Measurements from ENCODE around the gene TBL1X. TPM values are rescaled to one million over a fixed set of nuclear protein-coding genes. Genes with fewer than 3 reads are reported as not detected.

Gene TBL1X
- total RNA-seq, 1 experiment from 2014 or later, result 15.0 TPM

- no peak for DNase-seq (ENCODE audit: unreplicated experiment)
- ChIA-PET POLR2A (no interaction called here), CTCF (interaction anchor here (0.7 kb wide), 1 partner anchor 41 kb away, joined by 3 read pairs; no protein-coding TSS in a partner anchor)
- H3K4me3 Mint-ChIP-seq (ENCODE audit: unreplicated experiment), result no peak overlapping the region
- no peaks in the 10 kb centered on the region for H3K36me3 Mint-ChIP-seq (ENCODE audit: insufficient read depth, unreplicated experiment)
- no peaks in the 10 kb centered on the region for H3K4me1 Mint-ChIP-seq (ENCODE audit: insufficient read depth, unreplicated experiment)
- peaks cover 18% of the 10 kb centered on the region for H3K27me3 Mint-ChIP-seq (ENCODE audit: insufficient read depth, unreplicated experiment)
- H3K27ac Mint-ChIP-seq (ENCODE audit: low read depth, unreplicated experiment), result no peak overlapping the region
- peaks cover 17% of the 10 kb centered on the region for H3K9me3 Mint-ChIP-seq (ENCODE audit: unreplicated experiment)
- BruUV-seq (replicated peaks), result no TSS peak
- no peak for TF ChIP-seq CTCF (IDR thresholded peaks at IDR 0.05; ENCODE audit: unreplicated experiment)
- intact Hi-C loops (cut with micrococcal nuclease), result no loop called here
Measured at GRCh38 chrX:9619133-9619532, 154.3 kb downstream of the TBL1X start.

DNA sequence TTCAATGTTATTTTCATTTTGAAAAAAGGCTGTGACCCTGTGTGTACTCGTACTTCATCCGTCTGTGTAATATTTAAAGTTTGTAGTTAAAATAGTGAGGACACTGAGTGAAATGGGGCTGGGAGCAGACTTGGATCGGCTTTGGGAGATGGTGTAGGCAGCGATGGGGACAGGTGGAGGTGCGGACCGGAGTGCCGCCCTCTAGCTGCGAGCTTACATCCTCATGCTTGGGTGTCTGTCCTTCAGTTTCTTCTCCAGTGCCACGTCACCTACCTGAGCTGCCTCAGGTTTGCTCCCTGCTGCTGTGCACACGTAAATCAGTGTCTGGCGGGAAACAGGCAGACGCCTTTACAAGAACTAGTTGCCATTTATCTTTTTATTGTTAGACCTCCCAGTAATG, 154.7 kb downstream of the TBL1X start:
- BruUV-seq (replicated peaks), result no TSS peak
- DNase-seq (ENCODE audit: unreplicated experiment), result no peak
- intact Hi-C loops (cut with micrococcal nuclease), result no loop called here
- H3K4me3 Mint-ChIP-seq (ENCODE audit: unreplicated experiment), result no peak overlapping the region
- POLR2A ChIA-PET, result no interaction called here
- H3K4me1 Mint-ChIP-seq (ENCODE audit: insufficient read depth, unreplicated experiment), result no peaks in the 10 kb centered on the region
- peaks cover 18% of the 10 kb centered on the region for H3K27me3 Mint-ChIP-seq (ENCODE audit: insufficient read depth, unreplicated experiment)
- peaks cover 17% of the 10 kb centered on the region for H3K9me3 Mint-ChIP-seq (ENCODE audit: unreplicated experiment)
- H3K27ac Mint-ChIP-seq (ENCODE audit: low read depth, unreplicated experiment), result no peak overlapping the region
- H3K36me3 Mint-ChIP-seq (ENCODE audit: insufficient read depth, unreplicated experiment), result no peaks in the 10 kb centered on the region
- no peak for TF ChIP-seq CTCF (IDR thresholded peaks at IDR 0.05; ENCODE audit: unreplicated experiment)
- CTCF ChIA-PET, result interaction anchor here (0.6 to 0.7 kb wide), 2 partner anchors 41 to 1051 kb away, joined by 3 read pairs; no protein-coding TSS in a partner anchor

DNA sequence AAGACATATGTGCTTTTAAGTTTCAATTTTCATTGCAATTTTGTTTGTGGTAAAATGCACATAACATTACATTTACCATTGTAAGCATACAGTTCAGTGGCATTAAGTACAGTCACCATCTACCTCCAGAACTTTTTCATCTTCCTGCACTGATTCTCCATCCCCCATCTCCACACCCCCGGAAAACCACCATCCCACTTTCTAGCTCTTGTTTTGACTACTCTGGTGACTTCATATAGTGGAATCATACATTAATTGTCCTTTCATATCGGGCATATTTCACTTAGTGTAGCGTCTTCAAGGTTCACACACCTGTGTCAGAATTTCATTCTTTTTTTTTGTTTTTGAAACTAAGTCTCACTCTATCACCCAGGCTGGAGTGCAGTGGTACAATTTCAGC, 157.3 kb downstream of the TBL1X start:
- H3K9me3 Mint-ChIP-seq (ENCODE audit: unreplicated experiment), result peaks cover 17% of the 10 kb centered on the region
- no peak for TF ChIP-seq CTCF (IDR thresholded peaks at IDR 0.05; ENCODE audit: unreplicated experiment)
- no peak overlapping the region for H3K4me3 Mint-ChIP-seq (ENCODE audit: unreplicated experiment)
- no TSS peak for BruUV-seq (replicated peaks)
- H3K27me3 Mint-ChIP-seq (ENCODE audit: insufficient read depth, unreplicated experiment), result peaks cover 18% of the 10 kb centered on the region
- ChIA-PET CTCF (no interaction called here), POLR2A (no interaction called here)
- H3K36me3 Mint-ChIP-seq (ENCODE audit: insufficient read depth, unreplicated experiment), result no peaks in the 10 kb centered on the region
- H3K4me1 Mint-ChIP-seq (ENCODE audit: insufficient read depth, unreplicated experiment), result no peaks in the 10 kb centered on the region
- DNase-seq (ENCODE audit: unreplicated experiment), result no peak
- intact Hi-C loops (cut with micrococcal nuclease), result no loop called here
- no peak overlapping the region for H3K27ac Mint-ChIP-seq (ENCODE audit: low read depth, unreplicated experiment)

DNA sequence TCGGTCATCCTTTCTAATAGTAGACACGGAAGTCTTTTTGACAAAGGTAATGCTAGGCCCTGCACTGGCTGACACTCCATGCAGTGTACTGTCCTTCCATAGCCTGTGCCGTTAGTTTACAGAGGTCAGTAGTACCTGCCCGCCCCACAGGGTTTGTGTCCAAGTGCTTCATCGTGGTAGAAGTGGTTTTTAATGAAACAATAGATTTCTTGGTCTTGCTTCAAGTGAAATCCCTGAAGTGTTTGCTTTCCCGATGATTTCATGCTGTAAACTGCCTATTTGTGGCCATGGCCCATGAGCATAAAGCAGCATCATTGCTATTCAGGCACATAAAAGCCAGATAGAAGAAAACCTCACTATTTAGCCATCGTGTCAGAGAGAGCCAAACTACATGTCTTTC, 161.5 kb downstream of the TBL1X start:
- DNase-seq (ENCODE audit: unreplicated experiment), result no peak
- Mint-ChIP-seq H3K9me3 (ENCODE audit: unreplicated experiment) (peaks cover 12% of the 10 kb centered on the region), H3K27me3 (ENCODE audit: insufficient read depth, unreplicated experiment) (peaks cover 6% of the 10 kb centered on the region), H3K36me3 (ENCODE audit: insufficient read depth, unreplicated experiment) (no peaks in the 10 kb centered on the region), H3K27ac (ENCODE audit: low read depth, unreplicated experiment) (no peak overlapping the region), H3K4me1 (ENCODE audit: insufficient read depth, unreplicated experiment) (no peaks in the 10 kb centered on the region), H3K4me3 (ENCODE audit: unreplicated experiment) (no peak overlapping the region)
- BruUV-seq (replicated peaks), result no TSS peak
- POLR2A ChIA-PET, result no interaction called here
- intact Hi-C loops (cut with micrococcal nuclease), result no loop called here
- CTCF ChIA-PET, result interaction anchor here (1.2 kb wide), 1 partner anchor 14 kb away, joined by 3 read pairs; no protein-coding TSS in a partner anchor
- TF ChIP-seq CTCF (IDR thresholded peaks at IDR 0.05; ENCODE audit: unreplicated experiment), result no peak
